HG02840 (cell line): ENCODE measurements around the gene TOM1L2.

Experiments used
- ATAC-seq: cut with Tn5 transposase; IDR thresholded peaks from one replicate; pipeline ENCODE4 v1.9.1; 2021; ENCODE audit warnings: mild to moderate bottlenecking, moderate library complexity, moderate number of reproducible peaks; ENCODE audit not compliant: unreplicated experiment, low FRiP score

The TOM1L2 gene

GRCh38 chr17:17840751-17841591, 131.2 kb downstream of the TOM1L2 start:
- ATAC-seq: no peak

GRCh38 chr17:17839791-17840707, 132.2 kb downstream of the TOM1L2 start:
- ATAC-seq: peak; percentile 43

- ATAC-seq: no peak
These were observed 133.9 kb downstream of the TOM1L2 start for GRCh38 chr17:17837966-17838962.

GRCh38 chr17:17837380-17837821, 134.8 kb downstream of the TOM1L2 start:
- no peak for ATAC-seq

- peak; percentile 25 for ATAC-seq
These were observed 135.3 kb downstream of the TOM1L2 start, which contains the start of gene SREBF1 for GRCh38 chr17:17836818-17837379. SREBF1 (minus strand) TSS chr17:17836986; CDS start chr17:17836817, 169 bp downstream.

- peak; percentile 65 for ATAC-seq
These were observed 135.9 kb downstream of the TOM1L2 start for GRCh38 chr17:17836250-17836817.

- no peak for ATAC-seq
These were observed 136.6 kb downstream of the TOM1L2 start for GRCh38 chr17:17835415-17836249.

- no peak for ATAC-seq
These were observed 137.2 kb downstream of the TOM1L2 start for GRCh38 chr17:17834974-17835373.

- ATAC-seq: no peak
These were observed 138.4 kb downstream of the TOM1L2 start for GRCh38 chr17:17833658-17834357.

GRCh38 chr17:17832032-17832363, 140.2 kb downstream of the TOM1L2 start:
- ATAC-seq: no peak

- no peak for ATAC-seq
These were observed 140.8 kb downstream of the TOM1L2 start for GRCh38 chr17:17831208-17832031.

GRCh38 chr17:17830740-17831207, 141.4 kb downstream of the TOM1L2 start:
- no peak for ATAC-seq

GRCh38 chr17:17830269-17830567, 142.0 kb downstream of the TOM1L2 start:
- ATAC-seq: no peak

GRCh38 chr17:17827826-17828621, 144.2 kb downstream of the TOM1L2 start:
- no peak for ATAC-seq

GRCh38 chr17:17826942-17827785, 145.0 kb downstream of the TOM1L2 start:
- ATAC-seq: no peak
